ENCODE results near the gene SMYD1.

SMYD1 gene

GRCh38 chr2:88091943-88092342, 24.3 kb downstream of the SMYD1 start:
- Histone ChIP-seq H3K4me1 (ENCODE audit: control insufficient read depth, insufficient read depth, low read length) (no peaks in the 10 kb centered on the region), H3K9ac (ENCODE audit: low read depth, low read length) (no peak overlapping the region), H3K9me3 (ENCODE audit: control insufficient read depth, insufficient read depth, low read length) (no peaks in the 10 kb centered on the region), H3K4me3 (ENCODE audit: low read depth, low read length) (no peak overlapping the region), H3K36me3 (ENCODE audit: control insufficient read depth, insufficient read depth, low read length) (no peaks in the 10 kb centered on the region), H3K27me3 (ENCODE audit: control insufficient read depth, insufficient read depth, low read length) (peaks cover 3% of the 10 kb centered on the region)

- Histone ChIP-seq H3K9ac (ENCODE audit: low read depth, low read length) (no peak overlapping the region), H3K36me3 (ENCODE audit: control insufficient read depth, insufficient read depth, low read length) (no peaks in the 10 kb centered on the region), H3K27me3 (ENCODE audit: control insufficient read depth, insufficient read depth, low read length) (peaks cover 3% of the 10 kb centered on the region), H3K4me1 (ENCODE audit: control insufficient read depth, insufficient read depth, low read length) (peaks cover 2% of the 10 kb centered on the region), H3K9me3 (ENCODE audit: control insufficient read depth, insufficient read depth, low read length) (no peaks in the 10 kb centered on the region), H3K4me3 (ENCODE audit: low read depth, low read length) (no peak overlapping the region)
Measured at GRCh38 chr2:88092773-88093172, 25.1 kb downstream of the SMYD1 start.

GRCh38 chr2:88095022-88095421, 27.4 kb downstream of the SMYD1 start:
- H3K9me3 ChIP-seq (ENCODE audit: control insufficient read depth, insufficient read depth, low read length) = no peaks in the 10 kb centered on the region
- peaks cover 2% of the 10 kb centered on the region for H3K4me1 ChIP-seq (ENCODE audit: control insufficient read depth, insufficient read depth, low read length)
- peaks cover 3% of the 10 kb centered on the region for H3K27me3 ChIP-seq (ENCODE audit: control insufficient read depth, insufficient read depth, low read length)
- no peak overlapping the region for H3K4me3 ChIP-seq (ENCODE audit: low read depth, low read length)
- H3K9ac ChIP-seq (ENCODE audit: low read depth, low read length) = no peak overlapping the region
- no peaks in the 10 kb centered on the region for H3K36me3 ChIP-seq (ENCODE audit: control insufficient read depth, insufficient read depth, low read length)

- Histone ChIP-seq H3K9me3 (ENCODE audit: control insufficient read depth, insufficient read depth, low read length) (no peaks in the 10 kb centered on the region), H3K9ac (ENCODE audit: low read depth, low read length) (no peak overlapping the region), H3K27me3 (ENCODE audit: control insufficient read depth, insufficient read depth, low read length) (peaks cover 3% of the 10 kb centered on the region), H3K4me1 (ENCODE audit: control insufficient read depth, insufficient read depth, low read length) (peaks cover 5% of the 10 kb centered on the region), H3K36me3 (ENCODE audit: control insufficient read depth, insufficient read depth, low read length) (no peaks in the 10 kb centered on the region), H3K4me3 (ENCODE audit: low read depth, low read length) (no peak overlapping the region)
Measured at GRCh38 chr2:88096708-88097107, 29.1 kb downstream of the SMYD1 start.

GRCh38 chr2:88097192-88097591, 29.6 kb downstream of the SMYD1 start:
- Histone ChIP-seq H3K4me1 (ENCODE audit: control insufficient read depth, insufficient read depth, low read length) (peaks cover 5% of the 10 kb centered on the region), H3K4me3 (ENCODE audit: low read depth, low read length) (no peak overlapping the region), H3K9ac (ENCODE audit: low read depth, low read length) (no peak overlapping the region), H3K9me3 (ENCODE audit: control insufficient read depth, insufficient read depth, low read length) (no peaks in the 10 kb centered on the region), H3K27me3 (ENCODE audit: control insufficient read depth, insufficient read depth, low read length) (peaks cover 3% of the 10 kb centered on the region), H3K36me3 (ENCODE audit: control insufficient read depth, insufficient read depth, low read length) (no peaks in the 10 kb centered on the region)

GRCh38 chr2:88097891-88098557, 30.4 kb downstream of the SMYD1 start:
- H3K4me3 ChIP-seq (ENCODE audit: low read depth, low read length) = no peak overlapping the region
- peaks cover 5% of the 10 kb centered on the region for H3K4me1 ChIP-seq (ENCODE audit: control insufficient read depth, insufficient read depth, low read length)
- H3K9me3 ChIP-seq (ENCODE audit: control insufficient read depth, insufficient read depth, low read length) = no peaks in the 10 kb centered on the region
- no peak overlapping the region for H3K9ac ChIP-seq (ENCODE audit: low read depth, low read length)
- peaks cover 3% of the 10 kb centered on the region for H3K27me3 ChIP-seq (ENCODE audit: control insufficient read depth, insufficient read depth, low read length)
- H3K36me3 ChIP-seq (ENCODE audit: control insufficient read depth, insufficient read depth, low read length) = no peaks in the 10 kb centered on the region

- Histone ChIP-seq H3K4me3 (ENCODE audit: low read depth, low read length) (no peak overlapping the region), H3K4me1 (ENCODE audit: control insufficient read depth, insufficient read depth, low read length) (peaks cover 5% of the 10 kb centered on the region), H3K36me3 (ENCODE audit: control insufficient read depth, insufficient read depth, low read length) (no peaks in the 10 kb centered on the region), H3K9ac (ENCODE audit: low read depth, low read length) (no peak overlapping the region), H3K27me3 (ENCODE audit: control insufficient read depth, insufficient read depth, low read length) (no peaks in the 10 kb centered on the region), H3K9me3 (ENCODE audit: control insufficient read depth, insufficient read depth, low read length) (no peaks in the 10 kb centered on the region)
Measured at GRCh38 chr2:88098558-88098900, 30.9 kb downstream of the SMYD1 start.

- H3K4me3 ChIP-seq (ENCODE audit: low read depth, low read length) = no peak overlapping the region
- H3K9me3 ChIP-seq (ENCODE audit: control insufficient read depth, insufficient read depth, low read length) = no peaks in the 10 kb centered on the region
- no peaks in the 10 kb centered on the region for H3K36me3 ChIP-seq (ENCODE audit: control insufficient read depth, insufficient read depth, low read length)
- no peak overlapping the region for H3K9ac ChIP-seq (ENCODE audit: low read depth, low read length)
- peaks cover 5% of the 10 kb centered on the region for H3K4me1 ChIP-seq (ENCODE audit: control insufficient read depth, insufficient read depth, low read length)
- no peaks in the 10 kb centered on the region for H3K27me3 ChIP-seq (ENCODE audit: control insufficient read depth, insufficient read depth, low read length)
Measured at GRCh38 chr2:88099798-88100488, 32.3 kb downstream of the SMYD1 start.

GRCh38 chr2:88100489-88100858, 32.8 kb downstream of the SMYD1 start:
- H3K9me3 ChIP-seq (ENCODE audit: control insufficient read depth, insufficient read depth, low read length) = no peaks in the 10 kb centered on the region
- peaks cover 5% of the 10 kb centered on the region for H3K4me1 ChIP-seq (ENCODE audit: control insufficient read depth, insufficient read depth, low read length)
- H3K4me3 ChIP-seq (ENCODE audit: low read depth, low read length) = no peak overlapping the region
- no peaks in the 10 kb centered on the region for H3K36me3 ChIP-seq (ENCODE audit: control insufficient read depth, insufficient read depth, low read length)
- no peaks in the 10 kb centered on the region for H3K27me3 ChIP-seq (ENCODE audit: control insufficient read depth, insufficient read depth, low read length)
- H3K9ac ChIP-seq (ENCODE audit: low read depth, low read length) = no peak overlapping the region

GRCh38 chr2:88108796-88109195, 41.2 kb downstream of the SMYD1 start:
- Histone ChIP-seq H3K4me1 (ENCODE audit: control insufficient read depth, insufficient read depth, low read length) (no peaks in the 10 kb centered on the region), H3K27me3 (ENCODE audit: control insufficient read depth, insufficient read depth, low read length) (no peaks in the 10 kb centered on the region), H3K36me3 (ENCODE audit: control insufficient read depth, insufficient read depth, low read length) (no peaks in the 10 kb centered on the region), H3K9me3 (ENCODE audit: control insufficient read depth, insufficient read depth, low read length) (no peaks in the 10 kb centered on the region), H3K4me3 (ENCODE audit: low read depth, low read length) (no peak overlapping the region), H3K9ac (ENCODE audit: low read depth, low read length) (no peak overlapping the region)

- Histone ChIP-seq H3K9ac (ENCODE audit: low read depth, low read length) (no peak overlapping the region), H3K4me1 (ENCODE audit: control insufficient read depth, insufficient read depth, low read length) (no peaks in the 10 kb centered on the region)
Measured at GRCh38 chr2:88110830-88111229, 43.2 kb downstream of the SMYD1 start.

GRCh38 chr2:88113069-88113468, 45.4 kb downstream of the SMYD1 start:
- no peak overlapping the region for H3K9ac ChIP-seq (ENCODE audit: low read depth, low read length)
- H3K9me3 ChIP-seq (ENCODE audit: control insufficient read depth, insufficient read depth, low read length) = no peaks in the 10 kb centered on the region
- no peaks in the 10 kb centered on the region for H3K27me3 ChIP-seq (ENCODE audit: control insufficient read depth, insufficient read depth, low read length)
- H3K4me3 ChIP-seq (ENCODE audit: low read depth, low read length) = no peak overlapping the region
- H3K4me1 ChIP-seq (ENCODE audit: control insufficient read depth, insufficient read depth, low read length) = no peaks in the 10 kb centered on the region
- H3K36me3 ChIP-seq (ENCODE audit: control insufficient read depth, insufficient read depth, low read length) = no peaks in the 10 kb centered on the region

More at GRCh38 chr2:88110830-88111229, 43.2 kb downstream of the SMYD1 start:
- Histone ChIP-seq H3K36me3 (ENCODE audit: control insufficient read depth, insufficient read depth, low read length) (no peaks in the 10 kb centered on the region), H3K27me3 (ENCODE audit: control insufficient read depth, insufficient read depth, low read length) (no peaks in the 10 kb centered on the region), H3K4me3 (ENCODE audit: low read depth, low read length) (no peak overlapping the region), H3K9me3 (ENCODE audit: control insufficient read depth, insufficient read depth, low read length) (no peaks in the 10 kb centered on the region)
